Esophagus muscularis mucosa (tissue), 3 donors: ENCODE data around the gene ELMO2.

Experiments
- CTCF ChIP-seq, 3 experiments: fragments of 200-600 bp in 2 of 3; fragments of 450-650 bp in 1 of 3; sonication (generic) in 2 of 3; IDR thresholded peaks; one replicate each; pipeline ENCODE4 v1.5.1; 2017 to 2019; ENCODE audit warnings: antibody characterized with exemption in 3 of 3, mild to moderate bottlenecking in 2 of 3, moderate library complexity in 1 of 3
- POLR2AphosphoS5 ChIP-seq, 2 donors: sonication (generic); formaldehyde crosslinking; IDR thresholded peaks; one replicate each; pipeline ENCODE4 v1.6.1; 2017; ENCODE audit warnings: antibody characterized with exemption in 2 of 2

DNA sequence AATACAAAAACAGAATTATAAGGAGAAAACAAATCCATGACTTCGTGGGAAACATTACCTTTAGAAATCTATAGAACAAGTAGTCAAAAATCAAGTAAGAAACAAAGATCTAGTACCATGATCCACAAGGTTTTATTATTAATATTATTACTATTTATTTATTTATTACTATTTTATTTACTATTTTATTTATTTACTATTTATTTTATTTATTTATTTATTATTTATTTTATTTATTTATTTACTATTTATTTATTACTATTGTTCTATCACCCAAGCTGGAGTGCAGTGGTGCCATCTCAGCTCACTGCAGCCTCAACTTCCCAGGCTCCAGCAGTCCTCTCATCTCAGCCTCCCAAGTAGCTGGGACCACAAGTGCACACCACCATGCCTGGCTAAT lies 13.5 kb upstream of the ELMO2 start:
- TF ChIP-seq CTCF (IDR thresholded peaks at IDR 0.05) (no peak), POLR2AphosphoS5 (IDR thresholded peaks at IDR 0.05) (no peak)
